Ishikawa (cell line): Measurements from ENCODE around the gene SV2B.
A peak's percentile ranks its signal among the peaks of the same experiment; 100 is the strongest.

Source experiments
- CEBPB ChIP-seq: IDR thresholded peaks from 2 replicates; pipeline ENCODE4 v1.6.1; 2012
- CREB1 ChIP-seq: IDR thresholded peaks from 2 replicates; pipeline ENCODE4 v1.6.1; 2012; ENCODE audit warnings: low read depth
- EGR1 ChIP-seq: IDR thresholded peaks from 2 replicates; pipeline ENCODE4 v1.6.1; 2012
- EP300 ChIP-seq: IDR thresholded peaks from 2 replicates; pipeline ENCODE4 v1.6.1; 2012; ENCODE audit warnings: borderline replicate concordance
- FOXM1 ChIP-seq: IDR thresholded peaks from 2 replicates; pipeline ENCODE4 v1.6.1; 2012; ENCODE audit warnings: low read depth, borderline replicate concordance
- NFIC ChIP-seq: IDR thresholded peaks from 2 replicates; pipeline ENCODE4 v1.6.1; 2012
- RAD21 ChIP-seq: IDR thresholded peaks from 2 replicates; pipeline ENCODE4 v1.6.1; 2012; ENCODE audit warnings: low read depth
- TAF1 ChIP-seq: IDR thresholded peaks from 2 replicates; pipeline ENCODE4 v1.6.1; 2012; ENCODE audit warnings: low read depth, mild to moderate bottlenecking
- TCF12 ChIP-seq: IDR thresholded peaks from 2 replicates; pipeline ENCODE4 v1.6.1; 2012; ENCODE audit warnings: low read depth
- TEAD4 ChIP-seq: IDR thresholded peaks from 2 replicates; pipeline ENCODE4 v1.6.1; 2012
- YY1 ChIP-seq: IDR thresholded peaks from 2 replicates; pipeline ENCODE4 v1.6.1; 2012; ENCODE audit warnings: low read depth
- ZBTB7A ChIP-seq: IDR thresholded peaks from 2 replicates; pipeline ENCODE4 v1.6.1; 2012; ENCODE audit warnings: low read depth
- TF ChIP-seq, protein P1 (sequence below): IDR thresholded peaks from 2 replicates; pipeline ENCODE4 v1.6.1; 2012; ENCODE audit warnings: low read depth, mild to moderate bottlenecking
- TF ChIP-seq, protein P2 (sequence below): IDR thresholded peaks from 2 replicates; pipeline ENCODE4 v1.6.1; 2012
- TF ChIP-seq, protein P3 (sequence below): IDR thresholded peaks from 2 replicates; pipeline ENCODE4 v1.6.1; 2012

Gene SV2B

GRCh38 chr15:91068966-91069365 lies 31.1 kb upstream of the SV2B start:
- TF ChIP-seq CREB1 (no peak), EP300 (no peak), RAD21 (no peak), TEAD4 (no peak), TCF12 (no peak), CEBPB (no peak), FOXM1 (no peak), YY1 (no peak), EGR1 (no peak), TAF1 (no peak), ZBTB7A (no peak), NFIC (no peak)
- TF ChIP-seq, protein P1, sequence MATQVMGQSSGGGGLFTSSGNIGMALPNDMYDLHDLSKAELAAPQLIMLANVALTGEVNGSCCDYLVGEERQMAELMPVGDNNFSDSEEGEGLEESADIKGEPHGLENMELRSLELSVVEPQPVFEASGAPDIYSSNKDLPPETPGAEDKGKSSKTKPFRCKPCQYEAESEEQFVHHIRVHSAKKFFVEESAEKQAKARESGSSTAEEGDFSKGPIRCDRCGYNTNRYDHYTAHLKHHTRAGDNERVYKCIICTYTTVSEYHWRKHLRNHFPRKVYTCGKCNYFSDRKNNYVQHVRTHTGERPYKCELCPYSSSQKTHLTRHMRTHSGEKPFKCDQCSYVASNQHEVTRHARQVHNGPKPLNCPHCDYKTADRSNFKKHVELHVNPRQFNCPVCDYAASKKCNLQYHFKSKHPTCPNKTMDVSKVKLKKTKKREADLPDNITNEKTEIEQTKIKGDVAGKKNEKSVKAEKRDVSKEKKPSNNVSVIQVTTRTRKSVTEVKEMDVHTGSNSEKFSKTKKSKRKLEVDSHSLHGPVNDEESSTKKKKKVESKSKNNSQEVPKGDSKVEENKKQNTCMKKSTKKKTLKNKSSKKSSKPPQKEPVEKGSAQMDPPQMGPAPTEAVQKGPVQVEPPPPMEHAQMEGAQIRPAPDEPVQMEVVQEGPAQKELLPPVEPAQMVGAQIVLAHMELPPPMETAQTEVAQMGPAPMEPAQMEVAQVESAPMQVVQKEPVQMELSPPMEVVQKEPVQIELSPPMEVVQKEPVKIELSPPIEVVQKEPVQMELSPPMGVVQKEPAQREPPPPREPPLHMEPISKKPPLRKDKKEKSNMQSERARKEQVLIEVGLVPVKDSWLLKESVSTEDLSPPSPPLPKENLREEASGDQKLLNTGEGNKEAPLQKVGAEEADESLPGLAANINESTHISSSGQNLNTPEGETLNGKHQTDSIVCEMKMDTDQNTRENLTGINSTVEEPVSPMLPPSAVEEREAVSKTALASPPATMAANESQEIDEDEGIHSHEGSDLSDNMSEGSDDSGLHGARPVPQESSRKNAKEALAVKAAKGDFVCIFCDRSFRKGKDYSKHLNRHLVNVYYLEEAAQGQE = no peak
- TF ChIP-seq, protein P2, sequence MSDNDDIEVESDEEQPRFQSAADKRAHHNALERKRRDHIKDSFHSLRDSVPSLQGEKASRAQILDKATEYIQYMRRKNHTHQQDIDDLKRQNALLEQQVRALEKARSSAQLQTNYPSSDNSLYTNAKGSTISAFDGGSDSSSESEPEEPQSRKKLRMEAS = no peak
- TF ChIP-seq, protein P3, sequence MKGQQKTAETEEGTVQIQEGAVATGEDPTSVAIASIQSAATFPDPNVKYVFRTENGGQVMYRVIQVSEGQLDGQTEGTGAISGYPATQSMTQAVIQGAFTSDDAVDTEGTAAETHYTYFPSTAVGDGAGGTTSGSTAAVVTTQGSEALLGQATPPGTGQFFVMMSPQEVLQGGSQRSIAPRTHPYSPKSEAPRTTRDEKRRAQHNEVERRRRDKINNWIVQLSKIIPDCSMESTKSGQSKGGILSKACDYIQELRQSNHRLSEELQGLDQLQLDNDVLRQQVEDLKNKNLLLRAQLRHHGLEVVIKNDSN = no peak

- TF ChIP-seq CEBPB (no peak), ZBTB7A (no peak), CREB1 (no peak), FOXM1 (no peak), EGR1 (no peak)
These were observed 29.2 kb upstream of the SV2B start for GRCh38 chr15:91070872-91071271.

- TF ChIP-seq, protein P1 = no peak
- no peak for TF ChIP-seq FOXM1
- TF ChIP-seq CEBPB = peak; percentile 54; the same call in 1 of the 2 replicates
These were observed 27.9 kb upstream of the SV2B start for GRCh38 chr15:91072161-91072560.

GRCh38 chr15:91073077-91073476 lies 27.0 kb upstream of the SV2B start:
- TF ChIP-seq NFIC (no peak), EGR1 (no peak), CEBPB (no peak), FOXM1 (no peak), ZBTB7A (no peak), TEAD4 (no peak)

- TF ChIP-seq TCF12 = no peak
- TF ChIP-seq YY1 = no peak
- TF ChIP-seq, protein P1 = no peak
- no peak for TF ChIP-seq NFIC
- no peak for TF ChIP-seq TEAD4
- TF ChIP-seq CREB1 = no peak
- TF ChIP-seq, protein P2 = no peak
- TF ChIP-seq, protein P3 = no peak
- TF ChIP-seq EP300 = no peak
These were observed 26.3 kb upstream of the SV2B start for GRCh38 chr15:91073768-91074167.

GRCh38 chr15:91075739-91076138 lies 24.3 kb upstream of the SV2B start:
- TF ChIP-seq CEBPB = no peak
- TF ChIP-seq YY1 = no peak
- TF ChIP-seq EGR1 = no peak
- TF ChIP-seq, protein P2 = no peak
